NCI-H460 (cell line): ENCODE data around the gene CREBRF. TPM values are rescaled to one million over a fixed set of nuclear protein-coding genes. Genes with fewer than 3 reads are reported as not detected.
"Not testable (repeated sequence)": the region's sequence is repeated elsewhere in the genome, so short reads cannot be mapped to it uniquely, and the experiment has no call there.

Experiments
- DNase-seq: peaks from one replicate; pipeline ENCODE4 v3.0.0-alpha.2; 2016; ENCODE audit warnings: low read depth; ENCODE audit errors: extremely low read depth
- polyA plus RNA-seq: library from polyadenylated mRNA; depleted of rRNA; stranded (reverse); fragments of >200 nt; gene quantifications from 2 replicates; pipeline ENCODE4 v1.2.3, GENCODE V29; 2014; cell fraction: nucleus; rRNA removed
- total RNA-seq: library from RNA; depleted of rRNA; stranded (reverse); fragments of >200 nt; shearing (Covaris generic); gene quantifications from 2 replicates; pipeline ENCODE4 v1.2.3, GENCODE V29; 2014; rRNA removed

Gene CREBRF, protein sequence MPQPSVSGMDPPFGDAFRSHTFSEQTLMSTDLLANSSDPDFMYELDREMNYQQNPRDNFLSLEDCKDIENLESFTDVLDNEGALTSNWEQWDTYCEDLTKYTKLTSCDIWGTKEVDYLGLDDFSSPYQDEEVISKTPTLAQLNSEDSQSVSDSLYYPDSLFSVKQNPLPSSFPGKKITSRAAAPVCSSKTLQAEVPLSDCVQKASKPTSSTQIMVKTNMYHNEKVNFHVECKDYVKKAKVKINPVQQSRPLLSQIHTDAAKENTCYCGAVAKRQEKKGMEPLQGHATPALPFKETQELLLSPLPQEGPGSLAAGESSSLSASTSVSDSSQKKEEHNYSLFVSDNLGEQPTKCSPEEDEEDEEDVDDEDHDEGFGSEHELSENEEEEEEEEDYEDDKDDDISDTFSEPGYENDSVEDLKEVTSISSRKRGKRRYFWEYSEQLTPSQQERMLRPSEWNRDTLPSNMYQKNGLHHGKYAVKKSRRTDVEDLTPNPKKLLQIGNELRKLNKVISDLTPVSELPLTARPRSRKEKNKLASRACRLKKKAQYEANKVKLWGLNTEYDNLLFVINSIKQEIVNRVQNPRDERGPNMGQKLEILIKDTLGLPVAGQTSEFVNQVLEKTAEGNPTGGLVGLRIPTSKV
- 4.9 and 5.7 TPM in 2 replicates for total RNA-seq
- 0.76 and 0.96 TPM in 2 replicates for polyA plus RNA-seq

DNA sequence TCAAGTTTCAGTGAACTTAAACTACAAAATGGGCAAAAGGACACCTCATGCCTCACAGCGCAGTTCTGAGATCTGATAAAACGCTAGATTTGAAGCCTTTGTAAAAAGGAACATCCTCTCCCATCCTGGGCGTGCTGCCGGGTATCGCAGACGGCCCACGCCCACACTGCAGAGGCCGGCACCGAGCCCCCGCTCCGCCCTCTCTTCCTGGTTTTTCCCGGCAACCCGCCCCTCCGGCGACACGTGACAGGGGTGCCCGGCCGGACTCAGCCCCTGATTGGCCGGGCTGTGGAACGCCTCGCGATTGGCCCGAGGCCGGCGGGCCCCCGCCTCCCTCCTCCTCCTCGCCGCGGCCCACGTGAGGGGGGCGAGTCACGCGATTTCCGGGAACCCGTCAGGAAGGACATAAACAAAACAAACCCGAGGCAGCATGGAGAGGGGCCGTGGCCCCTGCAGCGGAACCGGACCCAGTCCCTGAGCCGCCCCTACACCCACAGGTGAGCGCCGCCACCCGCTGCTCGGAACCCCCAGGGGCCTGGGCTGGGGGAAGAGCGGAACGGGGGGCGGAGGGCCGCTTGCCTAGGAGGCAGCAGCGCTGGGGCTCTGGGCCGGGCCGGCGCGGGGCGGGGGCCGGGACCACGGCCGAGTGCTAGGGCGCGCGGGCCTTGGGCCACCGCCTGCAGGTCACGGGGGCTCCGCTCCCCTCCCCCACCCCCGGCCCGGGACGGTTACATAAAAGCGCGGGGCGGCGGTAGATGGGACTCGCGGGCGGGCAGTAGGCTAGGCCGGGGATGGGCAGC is at the start of gene CREBRF:
Gene CREBRF (plus strand): TSS at position 370 of the 800 bp plus-strand sequence. CDS start 24,424 bp downstream, outside the sequence.
- peak; percentile 92 for DNase-seq

DNA sequence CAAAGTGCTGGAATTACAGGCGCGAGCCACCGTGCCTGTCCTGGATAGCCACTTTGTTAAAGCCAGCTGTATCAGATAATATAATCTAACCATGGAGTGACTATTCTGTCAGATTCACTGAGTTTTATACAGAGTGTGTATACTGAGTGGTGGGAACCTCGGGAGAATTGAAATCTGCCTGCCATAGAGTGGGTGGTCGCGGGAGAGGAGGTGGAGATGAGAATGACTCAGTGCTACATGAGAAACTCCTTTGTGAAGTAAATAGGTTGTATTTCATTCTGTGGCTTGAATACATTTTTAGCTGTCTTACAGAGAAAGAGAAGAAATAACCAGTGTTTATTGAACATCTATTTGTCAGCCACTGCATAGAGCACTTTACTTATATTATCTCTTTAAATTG is 46.1 kb upstream of the CREBRF start:
- DNase-seq = no peak

DNA sequence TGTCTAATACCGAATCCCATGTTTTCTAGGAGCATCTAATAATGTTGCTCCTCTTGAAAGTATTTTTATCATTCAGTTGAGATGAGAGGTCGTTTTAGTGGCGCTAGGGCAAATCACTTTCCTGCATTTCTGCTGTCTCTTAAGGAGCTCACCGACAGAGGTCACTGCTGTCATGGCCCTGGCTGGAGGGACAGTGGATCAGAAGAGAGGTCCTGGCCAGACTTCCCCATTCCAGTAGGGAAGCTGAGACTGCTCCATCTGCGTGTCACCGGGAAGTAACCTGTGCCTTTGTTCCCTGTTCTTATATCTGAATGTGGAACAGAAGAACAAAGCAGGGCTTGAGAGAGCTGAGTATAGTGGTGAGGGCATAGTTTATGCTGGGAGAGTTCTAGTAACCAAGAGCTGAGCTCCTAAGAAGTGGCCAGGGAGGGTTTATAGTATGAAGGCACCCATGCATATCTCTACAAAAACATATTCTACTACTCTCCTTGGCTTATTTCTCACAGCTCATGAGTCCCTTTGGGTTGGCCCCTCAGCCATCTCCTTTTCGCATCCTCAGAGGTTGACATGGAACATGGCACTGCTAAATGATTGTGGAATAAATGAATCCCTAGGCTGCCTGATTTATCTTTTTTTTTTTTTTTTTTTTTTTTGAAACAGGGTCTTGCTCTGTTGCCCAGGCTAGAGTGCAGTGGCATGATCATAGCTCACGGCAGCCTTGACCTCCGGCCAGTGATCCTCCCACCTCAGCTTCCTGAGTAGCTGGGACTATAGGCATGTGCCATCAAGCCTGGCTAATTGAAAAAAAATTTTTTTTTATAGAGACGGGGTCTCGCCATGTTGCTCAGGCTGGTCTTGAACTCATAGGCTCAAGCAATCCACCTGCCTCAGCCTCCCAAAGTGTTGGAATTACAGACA is 45.3 kb upstream of the CREBRF start:
- DNase-seq = no peak

DNA sequence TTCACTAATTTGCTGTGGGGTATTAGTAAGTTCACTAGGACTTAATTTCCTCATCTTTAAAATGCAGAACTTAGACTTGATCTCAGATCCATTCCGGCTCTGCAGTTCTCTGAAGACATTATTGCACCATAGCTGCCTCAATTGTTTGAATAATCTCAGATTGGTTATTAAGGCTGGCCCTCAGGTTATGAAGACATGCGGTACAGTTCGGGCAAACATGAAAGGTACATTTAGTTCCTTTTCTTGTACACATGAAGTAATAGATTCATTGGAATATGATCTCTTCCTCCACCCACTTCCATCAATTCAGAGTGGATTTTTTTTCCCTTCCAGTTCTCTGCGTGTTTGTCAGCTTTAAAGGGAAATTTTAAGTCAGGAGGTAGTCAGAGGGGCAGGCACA is 44.6 kb upstream of the CREBRF start:
- no peak for DNase-seq

DNA sequence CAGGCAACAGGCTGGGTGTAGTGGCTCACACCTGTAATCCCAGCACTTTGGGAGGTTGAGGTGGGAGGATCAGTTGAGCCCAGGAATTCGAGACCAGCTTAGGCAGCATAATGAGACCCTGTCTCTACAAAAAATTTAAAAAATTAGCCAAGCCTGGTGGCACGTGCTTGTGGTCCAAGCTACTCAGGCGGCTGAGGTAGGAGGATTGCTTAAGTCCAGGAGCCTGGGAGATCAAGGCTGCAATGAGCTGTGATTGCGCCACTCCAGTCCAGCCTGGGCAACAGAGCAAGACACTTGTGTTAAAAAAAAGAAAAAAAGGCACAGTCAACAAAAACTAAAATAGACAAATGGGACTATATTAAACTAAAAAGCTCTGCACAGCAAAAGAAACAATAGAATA is 43.3 kb upstream of the CREBRF start:
- no peak for DNase-seq

DNA sequence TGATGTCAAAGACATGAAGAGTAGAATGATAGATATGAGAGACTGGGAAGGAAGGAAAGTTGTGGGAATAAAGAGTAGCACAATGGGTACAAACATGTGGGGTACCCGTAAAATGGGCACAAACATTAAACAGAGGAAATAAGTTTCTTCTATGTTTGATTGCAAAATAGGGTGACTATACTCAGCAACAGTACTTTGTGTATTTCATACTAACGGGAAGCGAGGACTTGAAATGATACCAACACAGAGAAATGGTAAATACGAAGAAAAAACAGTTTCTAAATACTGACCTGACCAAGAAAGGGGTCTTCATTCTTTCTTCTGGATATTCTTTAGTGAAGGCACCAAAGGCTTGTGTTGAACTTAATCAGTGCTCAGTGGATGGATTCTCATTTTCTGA is 41.5 kb upstream of the CREBRF start:
- no peak for DNase-seq

DNA sequence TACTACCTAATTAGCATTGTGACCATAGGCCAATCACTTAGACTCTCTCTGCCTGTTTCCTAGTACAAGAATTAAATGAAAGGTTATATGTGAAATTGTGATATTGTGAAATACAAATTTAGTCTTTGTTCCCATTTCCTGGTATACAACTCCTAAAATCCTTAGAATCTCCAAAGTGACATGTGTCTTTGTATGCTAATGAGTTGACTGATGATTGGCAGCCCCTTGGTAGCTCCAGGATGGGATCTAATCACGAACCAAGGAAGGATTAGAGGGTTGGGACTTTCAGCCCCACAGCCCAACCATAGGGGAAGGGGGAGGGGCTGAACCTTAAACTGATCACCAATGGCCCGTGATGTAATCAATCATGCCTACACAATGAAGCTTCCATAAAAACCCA is 41.0 kb upstream of the CREBRF start:
- DNase-seq = no peak

DNA sequence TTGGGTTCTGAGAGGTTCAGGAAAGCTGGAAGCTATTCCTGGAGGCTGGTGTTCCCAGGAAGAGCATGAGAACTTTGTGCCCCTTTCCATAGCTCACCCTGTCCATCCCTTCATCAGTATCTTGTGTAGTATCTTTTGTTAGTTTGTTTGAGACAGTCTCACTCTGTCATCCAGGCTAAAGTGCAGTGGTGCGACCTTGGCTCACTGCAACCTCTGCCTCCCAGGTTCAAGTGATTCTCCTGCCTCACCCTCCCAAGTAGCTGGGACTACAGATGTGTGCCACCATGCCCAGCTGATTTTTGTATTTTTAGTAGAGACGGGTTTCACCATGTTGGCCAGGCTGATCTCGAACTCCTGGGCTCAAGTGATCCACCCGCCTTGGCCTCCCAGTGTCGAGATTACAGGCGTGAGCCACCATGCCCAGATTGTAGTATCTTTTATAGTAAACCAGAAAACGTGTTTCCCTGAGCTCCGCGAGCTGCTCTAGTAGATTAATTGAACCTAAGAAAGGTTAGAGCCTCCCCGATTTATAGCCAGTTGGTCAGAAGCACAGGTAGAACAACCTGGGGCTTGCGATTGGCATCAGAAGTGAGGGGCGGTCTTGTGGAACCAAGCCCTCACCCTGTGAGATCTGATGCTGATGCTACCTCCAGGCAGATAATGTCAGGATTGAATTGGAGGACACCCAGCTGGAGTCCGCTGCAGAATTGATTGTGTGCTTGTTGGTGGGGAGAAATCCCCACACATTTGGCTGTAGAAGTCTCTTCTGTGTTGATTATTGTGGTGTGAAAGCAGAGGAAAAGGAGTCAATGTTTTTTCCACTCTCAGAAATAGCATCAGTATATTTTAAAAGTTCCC is 40.3 kb upstream of the CREBRF start:
- no peak for DNase-seq

DNA sequence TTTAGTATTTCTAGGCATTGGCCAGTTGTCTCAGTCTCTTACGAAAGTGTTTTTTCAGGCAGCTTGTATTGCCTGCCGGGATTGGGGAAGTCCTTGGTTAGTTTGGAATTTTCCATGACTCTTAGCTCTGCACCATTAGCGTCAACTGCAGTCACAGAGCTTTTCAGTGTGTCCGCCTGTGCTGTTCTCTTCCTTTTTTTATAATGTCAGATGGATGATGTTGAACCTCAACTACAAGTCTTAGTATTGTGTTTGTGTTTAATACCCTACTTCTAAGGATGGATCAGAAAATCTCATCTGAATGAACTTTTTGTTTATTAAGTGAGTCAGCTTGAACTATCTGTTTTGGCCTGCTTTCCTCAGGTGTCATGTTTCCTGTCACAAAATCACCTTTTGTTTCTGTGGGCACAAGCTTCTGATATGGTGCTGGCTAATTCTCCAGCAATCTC is 39.5 kb upstream of the CREBRF start:
- DNase-seq = no peak

DNA sequence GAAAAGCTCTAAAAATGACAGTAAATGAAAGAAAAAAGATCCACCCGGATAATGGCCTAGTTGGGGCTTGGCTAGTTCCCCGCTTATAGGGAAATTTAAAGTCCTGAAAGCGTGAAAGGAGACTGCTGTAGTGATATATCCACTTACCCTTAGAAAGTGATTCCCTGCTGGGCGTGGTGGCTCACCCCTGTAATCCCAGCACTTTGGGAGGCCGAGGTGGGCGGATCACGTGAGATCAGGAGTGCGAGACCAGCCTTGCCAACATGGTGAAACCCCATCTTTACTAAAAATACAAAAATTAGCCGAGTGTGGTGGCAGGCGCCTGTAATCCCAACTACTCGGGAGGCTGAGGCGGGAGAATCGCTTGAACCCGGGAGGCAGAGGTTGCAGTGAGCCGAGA is 39.1 kb upstream of the CREBRF start:
- not testable (repeated sequence) for DNase-seq

DNA sequence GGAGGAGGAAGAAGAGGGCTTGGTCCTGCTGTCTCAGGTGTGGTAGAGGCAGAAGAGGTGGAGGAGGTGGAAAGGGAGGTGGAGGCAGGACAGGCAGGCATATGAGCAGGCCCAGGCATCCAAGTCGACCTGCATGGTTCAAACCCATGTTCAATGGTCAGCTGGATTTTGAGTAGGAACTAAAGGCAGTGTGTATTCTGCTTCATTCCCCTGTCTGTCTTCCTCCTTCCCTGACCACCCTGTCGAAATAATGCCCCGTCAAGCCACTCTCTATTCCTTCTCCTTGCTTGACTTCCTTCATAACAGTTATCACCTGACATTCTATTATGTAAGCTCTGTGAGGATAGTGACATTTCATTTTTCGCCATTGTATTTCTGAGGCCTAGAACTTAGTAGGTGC is 37.8 kb upstream of the CREBRF start:
- no peak for DNase-seq

DNA sequence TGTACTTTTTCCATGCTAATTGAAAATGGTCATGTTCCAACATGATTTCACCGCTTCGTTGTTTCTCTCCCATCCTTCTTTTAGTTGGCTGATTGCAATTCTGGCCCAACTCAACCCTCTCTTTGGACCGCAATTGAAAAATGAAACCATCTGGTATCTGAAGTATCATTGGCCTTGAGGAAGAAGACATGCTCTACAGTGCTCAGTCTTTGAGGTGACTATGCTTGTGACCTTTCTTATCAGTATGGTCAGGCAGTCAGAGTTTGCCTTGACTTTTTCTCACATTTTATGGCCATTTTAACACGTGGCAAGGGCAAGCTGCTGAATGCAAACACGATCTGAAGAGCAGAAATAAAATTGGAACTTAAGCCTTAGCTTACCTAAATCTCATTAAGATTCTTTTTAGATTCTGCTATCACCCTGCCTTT is 36.0 kb upstream of the CREBRF start:
- no peak for DNase-seq

DNA sequence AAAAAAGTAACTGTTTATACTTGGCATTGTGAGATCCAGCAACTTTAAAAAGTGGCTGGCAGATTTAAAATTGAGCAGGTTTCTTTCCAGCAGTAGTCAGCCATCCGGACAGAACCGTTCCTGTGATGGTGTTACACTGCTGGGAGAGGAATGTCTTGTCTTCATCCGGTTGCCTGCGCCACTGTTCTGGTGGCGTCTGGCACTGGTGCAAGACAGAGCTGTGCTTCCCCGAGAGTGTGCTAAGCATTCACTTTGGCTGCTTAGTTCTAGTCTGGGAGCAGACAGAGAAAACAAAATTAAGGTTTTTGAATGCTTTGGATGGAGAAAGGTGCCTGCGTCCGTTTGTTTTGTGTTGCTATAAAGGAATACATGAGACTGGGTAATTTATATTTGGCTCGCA is 35.5 kb upstream of the CREBRF start:
- no peak for DNase-seq

DNA sequence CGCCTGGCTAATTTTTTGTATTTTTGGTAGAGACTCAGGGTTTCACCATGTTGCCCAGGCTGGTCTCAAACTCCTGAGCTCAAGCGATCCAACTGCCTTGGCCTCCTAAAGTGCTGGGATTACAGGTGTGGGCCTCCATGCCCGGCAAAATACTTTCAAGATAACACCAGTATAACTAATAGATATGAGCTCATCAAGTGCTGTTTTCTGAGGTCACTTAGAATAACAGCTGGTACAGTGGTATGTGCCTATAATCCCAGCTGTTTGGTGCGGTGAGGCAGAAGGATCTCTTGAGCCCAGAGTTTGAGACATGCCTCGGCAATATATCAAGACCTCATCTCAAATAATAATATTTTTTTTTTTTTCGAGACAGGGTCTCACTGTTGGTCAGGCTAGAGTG is 30.5 kb upstream of the CREBRF start:
- no peak for DNase-seq

DNA sequence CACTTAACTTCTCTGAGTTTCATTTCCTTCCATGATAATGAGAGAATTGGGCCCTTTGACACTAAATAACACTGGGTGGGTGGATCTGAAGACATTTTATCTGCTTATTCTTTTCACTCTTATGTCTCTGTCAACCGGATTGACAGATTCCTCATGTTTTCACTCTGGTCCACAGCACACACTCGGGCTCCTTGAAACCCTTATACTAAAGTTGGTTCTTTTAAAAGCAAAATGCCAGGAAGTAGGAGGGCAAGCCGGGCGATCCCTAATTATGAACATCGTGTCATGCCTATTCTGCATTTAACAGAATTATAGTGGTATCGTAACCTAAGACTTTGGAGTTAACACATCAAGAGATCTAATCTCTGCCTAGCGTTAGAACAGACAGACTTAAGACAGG is 28.2 kb upstream of the CREBRF start:
- DNase-seq = no peak

DNA sequence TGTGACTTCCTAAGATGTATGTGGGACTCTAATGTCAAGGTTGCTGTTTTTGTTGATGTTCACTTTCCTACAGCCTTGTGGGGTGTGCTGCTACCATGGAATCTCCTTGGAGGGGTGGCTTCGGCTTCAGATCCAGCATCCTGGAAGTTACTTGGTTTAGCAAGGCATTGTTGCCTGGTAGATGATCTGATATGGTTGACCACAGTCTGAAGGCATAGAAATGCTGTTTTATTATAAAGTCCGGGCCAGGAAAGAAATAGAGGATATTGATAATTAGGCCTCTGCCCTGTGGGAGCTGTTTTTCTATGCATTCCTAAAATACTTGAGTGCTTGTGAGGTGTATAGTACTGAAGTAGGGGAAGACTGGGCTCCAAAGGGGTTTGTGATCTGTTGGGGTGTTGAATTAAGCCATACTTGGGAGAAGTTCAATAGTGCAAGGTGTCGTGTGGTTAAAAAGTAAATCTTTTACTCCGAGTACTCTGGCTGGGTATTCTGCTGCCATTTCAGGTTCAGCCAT is 27.3 kb upstream of the CREBRF start:
- DNase-seq = no peak

DNA sequence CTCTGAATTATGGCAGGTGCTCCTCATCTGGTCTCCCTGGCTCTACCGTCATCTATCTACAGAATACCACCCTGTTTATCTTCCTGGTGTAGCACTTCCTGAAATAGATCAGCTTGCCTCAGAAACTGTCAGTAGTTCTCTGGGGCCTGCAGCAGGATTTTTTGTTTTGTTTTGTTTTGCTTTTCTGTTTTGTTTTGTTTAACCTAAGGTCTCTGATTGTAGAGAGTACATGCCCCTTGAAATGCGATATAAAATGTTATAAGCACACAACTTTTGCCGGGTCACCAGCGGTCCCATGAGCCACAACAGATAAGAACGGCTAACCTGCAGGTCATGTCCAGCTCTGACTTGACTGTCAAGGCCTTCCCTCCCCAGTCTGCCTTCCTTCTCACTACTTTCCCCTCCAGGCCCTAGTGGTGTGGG is 26.6 kb upstream of the CREBRF start:
- no peak for DNase-seq

DNA sequence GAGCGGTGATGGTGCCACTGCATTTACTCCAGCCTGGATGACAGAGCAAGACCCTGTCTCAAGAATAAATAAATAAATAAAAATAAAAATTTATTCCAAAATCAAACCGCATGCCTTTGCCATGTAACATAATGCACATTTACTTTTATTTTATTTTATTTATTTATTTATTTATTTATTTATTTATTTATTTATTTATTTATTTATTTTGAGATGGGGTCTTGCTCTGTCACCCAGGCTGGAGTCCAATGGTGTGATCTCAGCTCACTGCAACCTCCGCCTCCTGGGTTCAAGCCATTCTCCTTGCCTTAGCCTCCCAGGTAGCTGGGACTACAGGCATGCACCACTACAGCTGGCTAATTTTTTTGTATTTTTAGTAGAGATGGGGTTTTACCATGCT is 24.1 kb upstream of the CREBRF start:
- DNase-seq = not testable (repeated sequence)

DNA sequence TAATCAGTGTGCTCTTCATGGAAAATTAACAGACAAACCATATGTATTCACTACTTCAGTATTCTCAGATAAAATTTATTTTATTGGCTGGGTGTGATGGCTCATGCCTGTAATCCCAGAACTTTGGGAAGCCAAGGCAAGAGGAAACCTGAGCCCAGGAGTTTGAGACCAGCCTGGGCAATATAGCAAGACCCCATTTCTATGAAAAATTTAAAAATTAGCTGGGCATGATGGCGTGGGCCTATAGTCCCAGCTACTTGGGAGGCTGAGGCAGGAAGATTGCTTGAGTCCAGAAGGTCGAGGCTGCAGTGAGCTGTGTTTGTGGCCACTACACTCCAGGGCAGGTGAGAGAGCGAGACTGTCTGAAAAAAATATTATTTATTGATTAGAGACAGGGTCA is 23.4 kb upstream of the CREBRF start:
- DNase-seq = no peak
